GM20431 (cell line): ENCODE measurements around the gene METTL23.
"Not testable (repeated sequence)": the region's sequence is repeated elsewhere in the genome, so short reads cannot be mapped to it uniquely, and the experiment has no call there.

Experiments
- in situ Hi-C: fragments of 300-500 bp; cut with MseI, MboI; formaldehyde crosslinking; loops from one replicate; pipeline ENCODE4 v1.15.0; 2020; ENCODE audit warnings: low sequenced_read_pairs; ENCODE audit not compliant: unreplicated experiment

Gene METTL23

DNA sequence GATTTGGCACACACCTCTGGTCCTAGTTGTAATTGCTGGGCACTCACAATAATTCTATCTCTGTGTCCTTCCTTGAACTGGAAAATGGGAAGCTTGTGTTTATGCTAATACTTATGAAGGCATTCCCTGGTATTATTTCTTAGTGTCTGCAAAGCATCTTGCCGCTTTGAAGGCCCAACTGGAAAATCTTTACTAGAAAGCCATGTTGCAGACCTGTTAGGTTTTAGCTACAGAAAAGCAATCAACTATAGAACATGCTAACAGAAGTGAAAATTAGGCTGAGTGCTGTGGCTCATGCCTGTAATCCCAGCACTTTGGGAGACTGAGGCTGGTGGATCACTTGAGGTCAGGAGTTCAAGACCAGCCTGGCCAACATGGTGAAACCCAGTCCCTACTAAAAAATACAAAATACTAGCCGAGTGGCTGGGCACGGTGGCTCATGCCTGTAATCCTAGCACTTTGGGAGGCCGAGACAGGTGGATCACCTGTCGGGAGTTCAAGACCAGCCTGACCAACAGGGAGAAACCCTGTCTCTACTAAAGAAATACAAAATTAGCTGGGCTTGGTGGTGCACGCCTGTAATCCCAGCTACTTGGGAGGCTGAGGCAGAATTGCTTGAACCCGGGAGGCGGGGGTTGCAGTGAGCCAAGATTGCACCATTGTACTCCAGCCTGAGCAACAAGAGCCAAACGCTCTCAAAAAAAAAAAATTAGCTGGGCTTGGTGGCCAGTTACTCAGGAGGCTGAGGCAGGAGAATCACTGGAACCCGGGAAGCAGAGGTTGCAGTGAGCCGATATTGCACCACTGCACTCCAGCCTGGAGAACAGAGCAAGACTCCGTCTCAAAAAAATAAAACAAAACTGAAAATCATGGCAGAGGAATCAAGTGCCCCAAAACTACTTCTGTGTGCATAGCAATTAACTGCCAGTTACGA, 5.4 kb downstream of the METTL23 start:
- in situ Hi-C loops = not testable (repeated sequence)

DNA sequence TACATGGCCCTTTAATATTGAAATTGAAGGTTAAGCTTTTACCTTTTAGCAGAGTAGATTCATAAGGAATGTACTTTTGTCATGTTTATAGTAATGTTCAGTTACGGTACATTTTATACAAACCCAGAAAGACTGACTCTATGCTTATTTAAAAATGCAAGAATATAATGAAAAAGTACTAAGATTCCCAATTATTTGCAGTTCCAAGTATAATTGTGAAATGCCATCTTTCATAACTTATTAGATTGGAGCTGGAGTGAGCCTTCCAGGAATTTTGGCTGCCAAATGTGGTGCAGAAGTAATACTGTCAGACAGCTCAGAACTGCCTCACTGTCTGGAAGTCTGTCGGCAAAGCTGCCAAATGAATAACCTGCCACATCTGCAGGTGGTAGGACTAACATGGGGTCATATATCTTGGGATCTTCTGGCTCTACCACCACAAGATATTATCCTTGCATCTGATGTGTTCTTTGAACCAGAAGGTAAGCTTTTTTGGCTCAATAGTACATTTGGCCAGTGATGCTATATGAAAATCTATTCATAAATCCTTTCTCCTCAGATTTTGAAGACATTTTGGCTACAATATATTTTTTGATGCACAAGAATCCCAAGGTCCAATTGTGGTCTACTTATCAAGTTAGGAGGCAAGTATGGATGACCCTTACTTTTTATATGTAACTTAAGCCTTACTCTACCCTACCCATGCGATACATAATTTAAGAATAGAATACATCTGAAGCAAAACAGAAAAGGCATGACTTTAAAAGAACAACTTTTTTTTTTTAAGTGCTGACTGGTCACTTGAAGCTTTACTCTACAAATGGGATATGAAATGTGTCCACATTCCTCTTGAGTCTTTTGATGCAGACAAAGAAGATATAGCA, 6.3 kb downstream of the METTL23 start:
- in situ Hi-C loops = no loop called here

DNA sequence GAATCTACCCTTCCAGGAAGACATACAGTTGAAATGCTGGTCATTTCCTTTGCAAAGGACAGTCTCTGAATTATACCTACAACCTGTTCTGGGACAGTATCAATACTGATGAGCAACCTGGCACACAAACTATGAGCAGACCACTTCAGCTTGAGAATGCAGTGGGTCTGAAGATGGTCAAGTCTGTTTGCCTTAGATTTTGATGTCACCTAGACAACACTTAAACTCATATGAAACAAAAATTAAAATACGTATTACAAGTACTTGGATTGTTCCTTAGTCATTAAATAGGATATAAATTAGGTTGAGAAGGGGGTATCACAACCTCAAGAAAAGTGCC, 6.9 kb downstream of the METTL23 start:
- in situ Hi-C loops = no loop called here

DNA sequence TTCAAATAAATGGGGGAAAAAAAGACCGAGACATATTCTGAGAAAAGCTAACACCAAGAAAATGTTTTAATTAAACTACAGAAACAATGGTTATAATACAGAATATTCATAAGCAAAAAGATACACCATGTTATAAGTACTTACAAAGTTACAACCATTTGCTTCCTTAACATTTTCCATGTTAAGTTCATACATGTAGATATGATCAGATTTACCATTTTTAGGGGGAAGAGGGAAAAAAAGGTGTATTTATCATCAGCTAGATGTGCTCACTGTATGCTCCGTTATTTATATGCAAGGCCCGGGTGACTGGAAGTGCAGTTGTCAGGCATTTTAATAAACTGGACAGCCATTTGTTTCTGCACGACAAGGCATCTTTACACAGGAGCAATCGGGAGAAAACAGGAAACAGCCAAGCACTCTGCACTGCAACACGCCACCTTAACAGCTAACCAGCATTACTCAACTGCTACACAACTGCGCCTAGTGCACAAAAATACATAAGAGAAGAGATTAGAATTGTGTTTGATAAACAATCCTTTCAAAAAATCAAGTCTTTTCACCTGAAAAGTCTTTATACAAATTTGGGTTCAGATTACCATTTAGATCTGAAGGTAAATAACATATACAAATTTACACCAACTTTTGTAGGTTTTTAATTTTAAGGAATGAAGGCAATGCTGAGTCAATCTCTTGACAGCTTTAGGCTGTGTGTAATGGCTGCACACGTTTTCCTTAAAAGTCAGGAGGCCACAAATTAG, 7.6 kb downstream of the METTL23 start:
- in situ Hi-C loops = no loop called here

DNA sequence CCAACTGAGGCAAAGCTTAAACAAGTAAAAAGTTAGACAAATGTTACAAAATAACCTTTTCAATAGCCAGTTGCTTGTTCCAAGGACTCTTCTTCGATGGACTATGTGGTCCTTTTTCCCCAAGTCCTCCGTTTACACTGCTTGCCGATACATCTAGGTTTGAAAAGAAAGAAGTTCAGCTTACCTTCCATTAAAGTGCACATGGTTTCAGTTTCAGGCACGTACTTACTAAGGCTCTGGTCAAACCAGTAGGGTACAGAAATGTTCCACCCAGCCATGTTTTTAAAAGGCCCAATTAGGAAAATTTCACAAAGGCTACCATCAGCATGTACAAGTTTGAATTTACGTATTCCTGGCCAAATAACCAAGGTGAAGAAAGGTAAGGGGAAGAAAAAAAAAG, 8.4 kb downstream of the METTL23 start:
- in situ Hi-C loops = no loop called here

DNA sequence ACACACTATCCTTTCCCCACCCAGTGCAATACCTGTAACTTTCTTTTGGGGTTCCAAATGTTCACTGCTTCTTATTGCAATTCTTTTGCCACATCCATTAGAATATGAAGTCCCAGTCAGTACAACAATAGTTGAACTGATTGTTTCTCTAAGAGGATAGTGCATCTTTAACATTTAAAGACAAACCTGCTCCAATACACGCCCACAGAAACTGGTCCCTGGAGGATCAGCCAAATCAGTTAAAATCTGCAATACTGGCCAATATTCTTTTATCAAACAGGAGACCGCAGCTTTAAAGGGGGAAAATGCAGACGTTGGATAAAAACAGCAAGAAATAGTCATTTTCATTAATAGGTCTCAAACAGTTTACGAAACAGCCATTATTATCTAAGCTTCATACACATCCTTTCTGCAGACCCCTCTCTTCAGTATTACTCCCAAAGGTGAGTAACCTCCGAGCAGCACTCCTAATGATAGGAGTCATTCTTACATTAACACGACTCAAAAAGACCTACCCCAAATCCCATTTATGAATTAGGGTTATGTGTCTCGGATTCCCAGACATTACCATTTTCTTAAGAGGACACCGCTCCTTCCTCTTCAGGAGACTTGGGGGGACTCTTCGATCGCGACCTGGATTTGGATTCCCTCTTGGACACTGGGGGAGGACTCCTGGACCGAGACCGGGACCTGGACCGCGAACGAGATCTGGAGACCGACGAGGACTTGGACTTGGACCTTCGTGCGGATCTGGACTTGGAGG, 9.1 kb downstream of the METTL23 start:
- in situ Hi-C loops = no loop called here

DNA sequence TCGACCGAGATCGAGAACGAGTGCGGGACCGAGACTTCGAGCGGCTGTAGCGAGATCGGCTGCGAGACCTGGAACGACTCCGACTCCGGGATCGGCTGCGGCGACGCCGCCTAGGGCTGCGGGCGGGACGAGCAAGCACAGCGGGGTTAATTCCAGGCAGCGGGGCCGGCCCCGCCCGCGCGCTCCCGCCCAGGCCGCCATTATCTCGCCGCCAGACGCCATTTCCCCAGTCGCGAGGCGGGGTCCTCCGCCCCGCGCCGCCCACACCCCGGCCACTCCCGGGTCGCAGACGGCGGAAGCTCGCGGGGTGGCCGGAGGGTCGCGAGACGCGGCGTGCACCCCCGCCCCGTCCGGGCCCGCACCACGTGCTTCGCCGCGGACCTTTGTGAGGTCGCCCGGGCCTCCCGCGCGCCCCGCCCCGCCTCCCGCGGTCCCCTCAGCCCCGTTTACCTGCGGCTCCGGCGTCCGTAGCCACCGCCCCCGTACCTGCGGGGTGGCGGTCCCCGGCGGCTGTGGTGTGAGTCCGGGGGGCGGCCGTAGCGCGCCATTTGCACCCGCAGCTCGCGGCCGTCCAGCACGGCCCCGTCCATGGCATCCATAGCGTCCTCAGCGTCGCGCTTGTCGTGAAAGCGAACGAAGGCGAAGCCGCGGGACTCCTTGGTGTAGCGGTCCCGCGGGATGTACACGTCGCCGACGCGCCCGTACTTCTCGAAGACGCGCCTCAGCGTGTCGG, 9.9 kb downstream of the METTL23 start:
- in situ Hi-C loops = no loop called here

DNA sequence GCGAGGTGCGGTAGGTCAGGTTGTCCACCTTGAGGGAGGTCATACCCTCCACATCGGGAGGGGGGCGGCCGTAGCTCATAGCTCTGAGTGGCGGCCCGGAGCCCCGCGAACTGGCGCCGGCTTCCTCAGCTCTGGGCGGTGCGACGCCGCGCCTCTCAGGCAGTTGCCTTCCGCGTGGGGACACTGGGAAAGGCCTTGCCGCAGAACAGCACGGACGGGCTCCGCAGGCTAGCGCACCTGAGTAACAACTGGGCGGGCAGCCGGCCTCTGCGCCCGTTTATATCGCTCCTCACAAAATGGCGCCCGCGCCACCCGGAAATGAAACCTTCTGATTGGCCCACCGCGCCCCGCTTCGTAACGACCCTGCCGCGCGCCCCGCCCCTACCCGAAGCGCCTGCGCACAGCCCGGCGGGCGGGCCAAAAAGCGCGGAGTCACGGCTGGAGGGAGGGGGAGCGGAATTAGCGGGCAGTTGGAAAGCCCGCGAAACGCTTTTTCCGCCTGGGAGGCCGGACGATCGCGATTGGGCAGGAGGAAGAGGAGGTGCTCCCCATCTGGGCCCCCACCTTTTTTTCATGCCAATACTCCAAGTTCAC, 10.5 kb downstream of the METTL23 start, which contains the start of gene SRSF2:
Gene SRSF2 (minus strand): TSS at position 250 of the 594 bp plus-strand sequence. CDS start 171 bp downstream, at position 79.
- in situ Hi-C loops = no loop called here

DNA sequence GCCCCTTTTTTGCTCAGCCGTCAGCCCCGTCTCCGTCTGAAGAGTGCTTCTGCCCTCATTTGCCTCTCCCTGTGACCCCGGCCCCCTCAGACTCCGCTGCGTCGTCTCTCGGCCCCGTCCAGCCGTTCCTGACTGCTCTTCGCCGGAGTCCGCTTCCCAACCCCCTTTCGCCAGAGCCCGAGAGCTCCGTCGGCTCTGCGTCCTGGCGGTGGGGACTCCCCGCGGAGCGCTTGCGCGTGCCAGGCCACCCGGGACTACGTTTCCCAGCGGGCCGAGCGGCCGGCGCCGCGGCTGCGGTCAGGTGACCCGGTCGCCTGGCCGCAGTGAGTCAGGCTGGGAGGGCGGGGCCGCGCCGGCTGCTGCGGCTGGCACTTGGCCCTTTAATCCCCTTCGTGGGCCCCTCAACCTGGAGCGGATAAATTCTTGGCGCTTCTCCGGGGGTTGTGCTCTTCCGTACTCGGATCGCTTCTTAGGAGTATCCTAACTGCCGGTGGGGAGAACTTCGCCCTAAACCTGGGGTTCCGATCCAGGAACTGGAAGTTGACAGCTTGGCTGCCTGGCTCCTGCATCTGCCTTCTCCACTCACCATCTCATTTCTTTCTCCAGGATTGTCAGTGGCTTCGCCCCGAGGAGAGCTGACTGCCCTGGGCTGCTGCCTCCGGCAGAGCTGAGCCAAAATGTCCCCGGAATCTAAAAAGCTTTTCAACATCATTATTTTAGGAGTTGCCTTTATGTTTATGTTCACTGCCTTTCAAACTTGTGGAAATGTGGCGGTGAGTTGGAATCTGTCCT, 11.2 kb downstream of the METTL23 start, which contains the start of gene MFSD11:
Gene MFSD11 (plus strand): TSS at position 444 of the 792 bp plus-strand sequence. CDS start 234 bp downstream, at position 678.
- in situ Hi-C loops = no loop called here

DNA sequence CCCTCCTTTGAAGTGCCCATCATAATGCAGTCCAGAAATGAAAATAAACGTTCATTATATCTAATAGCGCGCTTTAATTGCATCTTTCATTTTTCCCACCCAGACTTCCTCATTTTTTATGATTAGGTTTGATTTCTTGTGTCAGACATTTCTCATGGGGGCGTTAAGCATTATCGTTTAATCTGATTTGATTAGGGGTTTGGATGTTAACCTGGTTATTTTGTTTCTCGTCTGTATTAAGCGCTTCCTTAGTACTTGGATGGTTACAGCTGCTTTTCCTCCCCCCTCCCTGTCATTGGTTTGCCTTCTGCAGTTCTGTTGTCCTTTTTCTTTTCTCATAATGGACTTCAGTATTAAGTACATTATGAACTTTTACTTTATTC, 11.8 kb downstream of the METTL23 start:
- in situ Hi-C loops = no loop called here

DNA sequence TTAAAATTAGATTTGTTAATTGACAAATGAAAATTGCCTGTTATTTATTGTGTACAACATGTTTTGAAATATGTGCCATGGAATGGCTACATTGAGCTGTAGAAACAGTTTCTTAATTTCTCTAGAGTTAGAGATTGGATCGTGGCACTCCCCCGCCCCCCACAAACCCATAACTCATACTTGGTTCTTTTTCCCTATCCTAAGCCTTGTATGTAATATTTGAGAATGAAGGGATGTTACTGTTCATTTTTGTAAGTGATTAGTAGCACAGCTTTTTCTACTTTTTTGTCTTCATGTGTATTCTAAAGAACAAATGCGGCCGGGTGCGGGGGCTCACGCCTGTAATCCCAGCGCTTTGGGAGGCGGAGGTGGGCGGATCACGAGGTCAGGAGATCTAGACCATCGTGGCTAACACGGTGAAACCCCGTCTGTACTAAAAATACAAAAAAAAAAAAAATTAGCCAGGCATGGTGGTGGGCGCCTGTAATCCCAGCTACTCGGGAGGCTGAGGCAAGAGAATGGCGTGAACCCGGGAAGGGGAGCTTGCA, 13.0 kb downstream of the METTL23 start:
- in situ Hi-C loops = not testable (repeated sequence)

DNA sequence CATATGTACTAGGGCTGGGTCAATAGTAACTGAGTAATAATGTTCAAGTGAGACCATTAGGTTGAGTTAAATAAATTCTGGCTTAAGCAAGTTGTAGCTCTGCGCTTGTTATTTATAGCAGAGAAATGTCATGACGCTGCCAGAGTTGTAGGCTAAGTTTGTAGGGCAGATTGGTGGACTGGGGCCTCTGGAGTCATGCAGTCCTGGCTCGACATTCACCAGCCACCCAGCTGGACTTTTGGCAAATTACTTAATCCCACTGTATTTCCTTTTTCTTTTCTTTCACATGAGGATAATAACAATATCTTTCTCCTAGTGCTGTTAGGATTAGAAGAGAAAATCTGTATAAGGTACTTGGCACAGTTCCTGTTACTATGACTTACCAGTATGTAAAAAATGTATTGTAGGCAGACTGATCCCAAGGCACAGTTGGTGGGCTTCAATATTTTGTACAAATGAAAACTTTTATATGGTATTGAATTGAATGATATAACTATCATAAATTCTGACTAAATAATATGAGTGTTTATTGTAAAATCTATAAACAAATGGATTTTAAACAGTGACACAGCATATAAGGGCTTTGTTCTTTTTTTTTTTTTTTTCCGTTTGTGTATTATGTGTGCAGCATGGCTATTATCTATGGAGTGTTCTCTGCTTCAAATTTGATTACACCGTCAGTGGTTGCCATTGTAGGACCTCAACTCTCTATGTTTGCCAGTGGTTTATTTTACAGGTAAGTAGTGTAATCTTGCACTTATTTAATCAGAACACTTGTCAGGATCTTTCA, 13.9 kb downstream of the METTL23 start:
- in situ Hi-C loops = no loop called here

DNA sequence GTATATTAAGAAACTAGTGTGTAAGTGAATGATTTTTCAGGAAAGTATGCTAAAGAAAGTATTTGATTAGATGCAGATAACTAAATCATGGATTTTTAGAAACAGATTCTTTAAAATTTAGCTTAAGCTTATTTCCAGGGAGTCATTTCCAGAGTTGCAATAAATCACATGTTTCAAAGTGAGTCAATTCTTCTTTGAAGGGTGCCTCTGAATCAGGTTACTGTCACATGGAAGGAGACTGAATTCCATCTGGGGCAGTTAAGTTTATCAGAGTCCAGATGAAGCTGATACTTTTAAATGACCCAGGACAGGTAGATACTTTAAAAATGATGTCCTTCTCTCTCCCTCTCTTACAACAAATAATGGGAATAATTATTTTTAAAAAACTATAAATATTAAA, 16.3 kb downstream of the METTL23 start:
- in situ Hi-C loops = no loop called here

DNA sequence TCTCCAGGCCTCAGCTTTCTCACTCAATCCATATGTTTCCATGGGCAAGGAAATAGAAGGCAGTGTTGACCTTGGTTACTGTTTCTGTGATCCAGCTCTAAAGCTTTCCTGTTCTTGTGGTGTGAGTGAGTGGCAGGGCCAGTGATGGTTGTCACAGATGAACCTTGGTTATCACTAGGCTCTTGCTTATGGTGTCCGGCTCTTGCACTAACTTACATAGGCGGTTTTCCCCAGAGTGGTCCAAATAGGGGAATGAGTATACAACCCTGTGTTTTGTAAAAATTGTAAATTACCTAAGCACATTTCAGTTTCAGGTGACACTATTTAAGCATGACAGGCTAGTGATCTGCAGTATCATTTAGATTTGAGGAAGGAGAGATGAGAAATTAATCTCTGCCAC, 18.1 kb downstream of the METTL23 start:
- in situ Hi-C loops = no loop called here

DNA sequence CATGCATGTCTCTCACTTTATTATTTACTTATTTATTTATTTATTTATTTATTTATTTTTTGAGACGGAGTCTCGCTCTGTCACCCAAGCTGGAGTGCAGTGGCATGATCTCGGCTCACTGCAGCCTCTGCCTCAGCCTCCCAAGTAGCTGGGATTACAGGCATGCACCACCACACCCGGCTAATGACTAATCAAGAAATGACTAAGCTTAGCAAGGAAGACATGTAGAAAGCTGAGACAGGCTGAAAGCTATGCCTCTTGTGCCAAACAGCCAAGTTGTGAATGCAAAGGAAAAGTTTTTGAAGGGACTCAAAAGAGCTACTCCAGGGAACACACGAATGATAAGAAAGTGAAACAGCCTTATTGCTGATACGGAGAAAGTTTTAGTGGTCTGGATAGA, 19.1 kb downstream of the METTL23 start:
- in situ Hi-C loops = not testable (repeated sequence)

DNA sequence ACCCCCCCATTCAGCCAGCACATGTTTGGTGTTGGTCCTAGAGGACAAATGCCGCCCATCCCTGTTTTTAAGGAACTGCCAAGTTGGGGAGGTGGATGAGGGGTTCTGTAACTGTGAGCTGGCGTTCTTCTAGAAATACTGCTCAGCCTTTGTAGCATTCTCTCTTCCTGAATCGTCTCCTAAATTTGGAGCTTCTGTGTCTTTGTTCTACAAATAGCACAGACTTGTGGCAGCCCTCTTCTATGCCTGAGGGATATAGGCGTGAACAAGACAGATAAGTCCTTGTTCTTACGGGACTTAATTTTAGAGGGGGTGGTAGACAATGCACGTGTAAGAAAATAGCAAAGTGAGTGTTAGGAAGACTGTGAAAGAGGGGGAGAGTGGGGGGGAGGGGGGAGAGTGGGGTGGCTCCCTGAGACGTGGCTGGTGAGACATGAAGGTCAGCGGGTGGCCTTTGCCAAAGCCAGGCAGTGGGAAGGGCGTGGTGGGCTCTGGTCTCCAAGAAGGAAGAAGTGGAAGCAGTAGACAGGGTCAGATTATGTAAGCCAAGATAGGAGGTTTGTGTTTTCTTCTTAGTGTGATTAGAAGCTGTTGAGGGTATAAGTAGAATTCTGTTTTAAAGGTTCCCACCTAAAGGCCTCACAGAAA, 21.2 kb downstream of the METTL23 start:
- in situ Hi-C loops = no loop called here
